Measurements from ENCODE around the gene SEC31B. TPM values are rescaled to one million over a fixed set of nuclear protein-coding genes. Genes with fewer than 3 reads are reported as not detected.

SEC31B gene
- polyA plus RNA-seq, 1 donor from 2014 or later: 17.1 TPM

GRCh38 chr10:100489396-100489795, 30.3 kb downstream of the SEC31B start:
- no peaks in the 10 kb centered on the region for H3K9me2 ChIP-seq (ENCODE audit: insufficient read depth, low read length)
- H3K4me3 ChIP-seq (ENCODE audit: low read length): no peak overlapping the region
- TF ChIP-seq POLR2AphosphoS5 (IDR thresholded peaks at IDR 0.05) (no peak), CTCF (IDR thresholded peaks at IDR 0.05; ENCODE audit: poor library complexity, severe bottlenecking) (no peak), RAD21 (conservative IDR thresholded peaks at IDR 0.05) (no peak), EP300 (conservative IDR thresholded peaks at IDR 0.05; ENCODE audit: poor library complexity, severe bottlenecking) (no peak), MXI1 (conservative IDR thresholded peaks at IDR 0.05; ENCODE audit: poor library complexity, severe bottlenecking) (no peak), EZH2 (IDR thresholded peaks at IDR 0.05; ENCODE audit: borderline replicate concordance, insufficient read depth, low read length, poor library complexity, severe bottlenecking) (no peak), SMC3 (conservative IDR thresholded peaks at IDR 0.05; ENCODE audit: poor library complexity) (no peak), REST (IDR thresholded peaks at IDR 0.05; ENCODE audit: borderline replicate concordance) (no peak), TAF1 (IDR thresholded peaks at IDR 0.05; ENCODE audit: low read depth) (no peak)
- H3K9me3 ChIP-seq (ENCODE audit: low read length): no peaks in the 10 kb centered on the region
- H3K4me2 ChIP-seq (ENCODE audit: low read length): no peak overlapping the region
- no peak overlapping the region for H3K27ac ChIP-seq (ENCODE audit: low read length)
- H3K36me3 ChIP-seq (ENCODE audit: insufficient read depth, low read length): peaks cover 24% of the 10 kb centered on the region
- H2AFZ ChIP-seq (ENCODE audit: low read depth, low read length): no peak overlapping the region
- H3F3A ChIP-seq (ENCODE audit: insufficient read depth, low read length, poor library complexity, severe bottlenecking): no peaks in the 10 kb centered on the region
- no peak overlapping the region for H3K9ac ChIP-seq (ENCODE audit: low read length)
- no peaks in the 10 kb centered on the region for H3K79me2 ChIP-seq (replicated peaks; ENCODE audit: insufficient read depth, low read length)
- no peaks in the 10 kb centered on the region for H4K20me1 ChIP-seq (ENCODE audit: insufficient read depth)
- peaks cover 62% of the 10 kb centered on the region for H3K27me3 ChIP-seq (ENCODE audit: insufficient read depth, low read depth, low read length)

DNA sequence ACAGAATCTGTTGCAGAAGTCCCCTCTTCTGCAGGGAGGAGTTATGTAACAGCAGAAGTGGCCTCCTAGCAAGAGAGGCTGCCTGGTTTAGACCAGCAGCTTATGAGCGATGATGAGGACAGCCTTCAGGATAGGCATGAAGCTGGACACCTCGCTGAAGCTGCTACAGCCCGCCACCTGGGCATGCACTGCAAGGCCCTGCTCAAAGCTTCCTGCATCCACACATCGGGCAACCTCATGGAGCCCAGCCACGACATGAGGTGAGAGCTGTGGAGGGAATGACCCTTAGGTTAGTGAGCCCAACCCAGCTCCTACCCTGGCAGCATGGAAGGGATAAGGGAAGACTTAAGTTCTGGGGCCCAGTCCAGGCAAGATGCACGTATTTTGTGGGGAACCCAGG, 32.1 kb downstream of the SEC31B start:
- no peak overlapping the region for H2AFZ ChIP-seq (ENCODE audit: low read depth, low read length)
- peaks cover 27% of the 10 kb centered on the region for H3K36me3 ChIP-seq (ENCODE audit: insufficient read depth, low read length)
- H3K4me2 ChIP-seq (ENCODE audit: low read length): no peak overlapping the region
- H3F3A ChIP-seq (ENCODE audit: insufficient read depth, low read length, poor library complexity, severe bottlenecking): no peaks in the 10 kb centered on the region
- H3K4me3 ChIP-seq (ENCODE audit: low read length): no peak overlapping the region
- TF ChIP-seq POLR2AphosphoS5 (IDR thresholded peaks at IDR 0.05): no peak
- TF ChIP-seq MXI1 (conservative IDR thresholded peaks at IDR 0.05; ENCODE audit: poor library complexity, severe bottlenecking): no peak
- no peak for TF ChIP-seq EP300 (conservative IDR thresholded peaks at IDR 0.05; ENCODE audit: poor library complexity, severe bottlenecking)
- TF ChIP-seq EZH2 (IDR thresholded peaks at IDR 0.05; ENCODE audit: borderline replicate concordance, insufficient read depth, low read length, poor library complexity, severe bottlenecking): no peak
- TF ChIP-seq TAF1 (IDR thresholded peaks at IDR 0.05; ENCODE audit: low read depth): no peak
- H3K27me3 ChIP-seq (ENCODE audit: insufficient read depth, low read depth, low read length): peaks cover 77% of the 10 kb centered on the region
- H3K27ac ChIP-seq (ENCODE audit: low read length): no peak overlapping the region
- H3K9me2 ChIP-seq (ENCODE audit: insufficient read depth, low read length): no peaks in the 10 kb centered on the region
- no peaks in the 10 kb centered on the region for H3K79me2 ChIP-seq (replicated peaks; ENCODE audit: insufficient read depth, low read length)
- H4K20me1 ChIP-seq (ENCODE audit: insufficient read depth): no peaks in the 10 kb centered on the region
- no peak overlapping the region for H3K9ac ChIP-seq (ENCODE audit: low read length)
- H3K9me3 ChIP-seq (ENCODE audit: low read length): no peaks in the 10 kb centered on the region
